ENCODE results near the gene FYN.

- TF ChIP-seq POLR2A (IDR thresholded peaks at IDR 0.05; ENCODE audit: low read depth, low read length) (no peak), POLR2AphosphoS5 (IDR thresholded peaks at IDR 0.05; ENCODE audit: low read depth, low read length) (no peak), PAX5 (IDR thresholded peaks at IDR 0.05; ENCODE audit: insufficient read depth, low read length, severe bottlenecking) (no peak), TAF1 (IDR thresholded peaks at IDR 0.05; ENCODE audit: low read depth, low read length) (no peak), SPI1 (IDR thresholded peaks at IDR 0.05; ENCODE audit: low read depth, low read length) (peak; percentile 60)
These were observed 15.4 kb downstream of the FYN start for GRCh38 chr6:111857674-111858337.

Measured in GM12891 (cell line).